HUES64 (cell line): ENCODE data around the gene ZNF695.

ENCODE experiments used
- H3K27ac ChIP-seq: 2 replicates; pipeline ENCODE4 v1.7.0; 2013; ENCODE audit warnings: low read depth, low read length, inconsistent platforms
- H3K27me3 ChIP-seq: 2 replicates; pipeline ENCODE4 v1.6.1; 2013; ENCODE audit warnings: mild to moderate bottlenecking, low read length; ENCODE audit not compliant: insufficient read depth
- H3K36me3 ChIP-seq: 2 replicates; pipeline ENCODE4 v1.6.1; 2013; ENCODE audit warnings: mild to moderate bottlenecking, low read length; ENCODE audit not compliant: insufficient read depth
- H3K4me1 ChIP-seq: 2 replicates; pipeline ENCODE4 v1.6.1; 2013; ENCODE audit warnings: mild to moderate bottlenecking, low read length, moderate library complexity; ENCODE audit not compliant: insufficient read depth
- H3K4me3 ChIP-seq: 2 replicates; pipeline ENCODE4 v1.5.1; 2013; ENCODE audit warnings: mild to moderate bottlenecking, low read length, moderate library complexity
- H3K9ac ChIP-seq: 2 replicates; pipeline ENCODE4 v1.6.1; 2013; ENCODE audit warnings: mild to moderate bottlenecking, low read depth, low read length
- H3K9me3 ChIP-seq: 2 replicates; pipeline ENCODE4 v1.6.1; 2013; ENCODE audit warnings: low read depth, low read length; ENCODE audit not compliant: insufficient read depth
- WGBS: fragments of 150-250, 120-280 bp; methylation state at CpG from one replicate; pipeline ENCODE4 v1.1.7; 2013; ENCODE audit warnings: missing lambda C conversion rate; 5-methylcytosine and 5-hydroxymethylcytosine counted together

Gene ZNF695

DNA sequence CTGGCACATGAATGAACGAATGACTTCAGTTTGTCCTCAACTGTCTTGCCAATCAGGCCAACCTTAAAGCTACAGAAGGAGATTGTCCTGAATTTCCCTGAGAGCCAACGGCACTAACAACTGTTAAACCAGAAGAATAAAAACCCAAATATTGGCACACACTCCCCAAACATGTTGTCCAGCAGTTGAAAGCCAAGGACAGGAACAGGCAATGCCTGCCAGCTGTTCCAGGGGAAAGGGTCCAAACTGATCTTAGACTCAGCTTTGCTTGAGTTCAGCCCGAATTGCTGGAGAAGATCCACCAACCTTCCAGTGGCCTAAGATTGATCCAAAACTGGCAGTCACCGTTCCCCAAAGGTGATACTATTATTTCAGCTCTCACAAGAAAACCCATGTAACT, 53.7 kb downstream of the ZNF695 start:
- H3K36me3 ChIP-seq, result peaks cover 17% of the 10 kb centered on the region
- peaks cover 3% of the 10 kb centered on the region; the same call in 1 of the 2 replicates for H3K4me1 ChIP-seq
- H3K9me3 ChIP-seq, result no peaks in the 10 kb centered on the region
- H3K4me3 ChIP-seq, result no peak overlapping the region
- no peak overlapping the region for H3K9ac ChIP-seq
- H3K27ac ChIP-seq, result no peak overlapping the region
- H3K27me3 ChIP-seq, result no peaks in the 10 kb centered on the region
- 95% methylated on average over 4 of the region's 4 CpGs for WGBS

DNA sequence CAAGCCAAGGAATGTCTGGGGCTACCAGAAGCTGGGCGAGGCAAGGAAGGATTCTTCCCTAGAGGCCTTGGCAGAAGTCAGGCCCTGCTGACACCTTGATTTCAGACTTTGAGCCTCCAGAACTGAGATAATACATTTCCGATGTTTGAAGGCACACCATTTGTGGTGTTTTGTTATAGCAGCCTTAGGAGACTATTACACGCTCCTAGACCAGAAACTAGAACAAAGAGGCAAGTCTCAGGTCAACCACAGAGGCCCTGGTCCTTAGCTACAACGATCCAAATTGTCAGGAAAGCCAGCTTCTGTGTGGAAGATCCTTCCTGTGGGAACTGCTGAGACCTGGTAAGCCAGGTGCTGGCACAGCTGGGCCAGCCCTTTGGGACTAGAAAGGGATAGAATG, 56.4 kb downstream of the ZNF695 start:
- 92% methylated on average over 4 of the region's 4 CpGs for WGBS
- no peak overlapping the region for H3K27ac ChIP-seq
- H3K4me1 ChIP-seq, result peaks cover 3% of the 10 kb centered on the region; the same call in 1 of the 2 replicates
- 0 out of 2 replicates have a peak, but pooled peaks cover 5% of the 10 kb centered on the region for H3K36me3 ChIP-seq
- H3K9me3 ChIP-seq, result no peaks in the 10 kb centered on the region
- no peak overlapping the region for H3K9ac ChIP-seq
- H3K4me3 ChIP-seq, result no peak overlapping the region
- H3K27me3 ChIP-seq, result no peaks in the 10 kb centered on the region

DNA sequence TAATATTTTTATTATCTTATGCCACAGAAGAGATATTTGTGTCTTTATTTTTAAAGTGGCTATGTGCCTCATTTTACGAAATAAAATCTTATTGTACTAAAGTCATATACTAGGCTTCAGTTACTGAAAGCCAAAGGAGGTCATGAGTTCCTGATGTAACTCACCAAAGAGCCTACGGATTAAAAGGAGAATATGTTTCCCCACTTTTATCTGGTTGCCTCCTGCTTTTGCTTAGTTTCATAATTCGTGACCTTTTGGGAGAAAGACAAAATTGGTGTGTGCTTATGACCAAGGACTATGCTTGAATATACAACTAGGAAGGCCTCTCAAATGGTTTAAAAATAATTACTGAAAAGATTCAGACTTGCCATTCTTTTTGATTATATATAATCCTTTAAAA, 57.9 kb downstream of the ZNF695 start:
- Histone ChIP-seq H3K4me3 (no peak overlapping the region), H3K36me3 (0 out of 2 replicates have a peak, but pooled peaks cover 11% of the 10 kb centered on the region), H3K9me3 (no peaks in the 10 kb centered on the region), H3K9ac (no peak overlapping the region), H3K27ac (no peak overlapping the region), H3K4me1 (peaks cover 3% of the 10 kb centered on the region; the same call in 1 of the 2 replicates), H3K27me3 (no peaks in the 10 kb centered on the region)
- 98% methylated on average over 3 of the region's 3 CpGs for WGBS

GRCh38 chr1:246947255-246947654, 60.6 kb downstream of the ZNF695 start:
- no peak overlapping the region for H3K9ac ChIP-seq
- no peaks in the 10 kb centered on the region for H3K27me3 ChIP-seq
- WGBS, result 93% methylated on average over 7 of the region's 7 CpGs
- H3K4me1 ChIP-seq, result peaks cover 3% of the 10 kb centered on the region; the same call in 1 of the 2 replicates
- H3K9me3 ChIP-seq, result no peaks in the 10 kb centered on the region
- H3K27ac ChIP-seq, result no peak overlapping the region
- H3K4me3 ChIP-seq, result no peak overlapping the region
- peaks cover 18% of the 10 kb centered on the region for H3K36me3 ChIP-seq

GRCh38 chr1:246946366-246946765, 61.5 kb downstream of the ZNF695 start:
- Histone ChIP-seq H3K9me3 (no peaks in the 10 kb centered on the region), H3K27me3 (no peaks in the 10 kb centered on the region), H3K4me1 (peaks cover 3% of the 10 kb centered on the region; the same call in 1 of the 2 replicates), H3K27ac (no peak overlapping the region), H3K36me3 (peaks cover 18% of the 10 kb centered on the region), H3K4me3 (no peak overlapping the region), H3K9ac (no peak overlapping the region)
- WGBS, result 95% methylated on average over 6 of the region's 6 CpGs
